ENCODE data around the gene FNDC3B. TPM values are rescaled to one million over a fixed set of nuclear protein-coding genes. Genes with fewer than 3 reads are reported as not detected.

FNDC3B gene
- total and polyA plus RNA-seq, 2 donors (not counting 3 experiments of a cell fraction or from before 2014, with no cell fraction given): 91.6 to 295 TPM

- no peaks in the 10 kb centered on the region for H4K20me1 ChIP-seq (replicated peaks; ENCODE audit: control insufficient read depth, extremely low read depth, insufficient read depth, low read length)
- FAIRE-seq (no peak), DNase-seq (ENCODE audit: low read depth, low spot score) (no peak)
- no peaks in the 10 kb centered on the region for H3K27me3 ChIP-seq (ENCODE audit: control insufficient read depth in 2 of 2, insufficient read depth in 2 of 2, low read length in 2 of 2)
- dilution Hi-C loops (cut with MboI; ENCODE audit: extremely low pct_ligation_motif_present, low sequenced_read_pairs): no loop called here
- CTCF ChIA-PET: interaction anchor here (1.6 to 5.0 kb wide), 5 partner anchors 12 to 315 kb away, joined by 3 to 43 read pairs (median 14); no protein-coding TSS in a partner anchor
- intact Hi-C loops (cut with micrococcal nuclease): no loop called here
- H3K9ac ChIP-seq (replicated peaks; ENCODE audit: extremely low read depth, insufficient read depth, low read length): no peak overlapping the region
- H3K27ac ChIP-seq (ENCODE audit: insufficient read depth, low read depth, low read length): no peak overlapping the region
- peaks cover 2% of the 10 kb centered on the region for H3K79me2 ChIP-seq (ENCODE audit: control insufficient read depth, insufficient read depth, low read length)
- H3K9me3 ChIP-seq (replicated peaks; ENCODE audit: control insufficient read depth, insufficient read depth, low read length): no peaks in the 10 kb centered on the region
- H3K9me1 ChIP-seq (replicated peaks; ENCODE audit: control insufficient read depth, extremely low read depth, insufficient read depth, low read length): no peaks in the 10 kb centered on the region
- H3K4me2 ChIP-seq (ENCODE audit: insufficient read depth, low read length): no peak overlapping the region
- H3K4me3 ChIP-seq (replicated peaks in 1 of 3; ENCODE audit: insufficient read depth in 1 of 3, low read depth in 1 of 3, low read length in 3 of 3): no peak overlapping the region
- H3K36me3 ChIP-seq (ENCODE audit: control insufficient read depth in 2 of 2, extremely low read depth in 1 of 2, insufficient read depth in 2 of 2, low read length in 2 of 2): peaks cover 20 to 29% of the 10 kb centered on the region in 2 experiments
- peak; percentile 28 for TF ChIP-seq POLR2AphosphoS5 (IDR thresholded peaks at IDR 0.05; ENCODE audit: insufficient read depth, low read depth, low read length)
- no peak for TF ChIP-seq EZH2 (IDR thresholded peaks at IDR 0.05; ENCODE audit: borderline replicate concordance, low read depth, low read length, severe bottlenecking)
- BruUV-seq (replicated peaks): no TSS peak
- H2AFZ ChIP-seq (ENCODE audit: low read depth, low read length): no peak overlapping the region
- POLR2A ChIA-PET: no interaction called here
- peaks cover 24% of the 10 kb centered on the region for H3K4me1 ChIP-seq (ENCODE audit: control insufficient read depth, extremely low read depth, insufficient read depth, low read length)
Observed at GRCh38 chr3:172352786-172353185, 313.4 kb downstream of the FNDC3B start.

- H2AFZ ChIP-seq (ENCODE audit: low read depth, low read length): no peak overlapping the region
- ChIA-PET CTCF (interaction anchor here (0.6 to 5.0 kb wide), 7 partner anchors 14 to 312 kb away, joined by 3 to 43 read pairs (median 6); no protein-coding TSS in a partner anchor), POLR2A (no interaction called here)
- H3K79me2 ChIP-seq (ENCODE audit: control insufficient read depth, insufficient read depth, low read length): peaks cover 11% of the 10 kb centered on the region
- DNase-seq (ENCODE audit: low read depth, low spot score) (no peak), FAIRE-seq (no peak)
- no TSS peak for BruUV-seq (replicated peaks)
- no peak overlapping the region for H3K9ac ChIP-seq (replicated peaks; ENCODE audit: extremely low read depth, insufficient read depth, low read length)
- no peak overlapping the region for H3K27ac ChIP-seq (ENCODE audit: insufficient read depth, low read depth, low read length)
- H3K27me3 ChIP-seq (ENCODE audit: control insufficient read depth in 2 of 2, insufficient read depth in 2 of 2, low read length in 2 of 2): no peaks in the 10 kb centered on the region
- dilution Hi-C loops (cut with MboI; ENCODE audit: extremely low pct_ligation_motif_present, low sequenced_read_pairs): no loop called here
- H3K9me1 ChIP-seq (replicated peaks; ENCODE audit: control insufficient read depth, extremely low read depth, insufficient read depth, low read length): no peaks in the 10 kb centered on the region
- no peak overlapping the region for H3K4me2 ChIP-seq (ENCODE audit: insufficient read depth, low read length)
- intact Hi-C loops (cut with micrococcal nuclease): loop anchor here (5.0 kb wide), 1 partner anchor 312 kb away; no protein-coding TSS in a partner anchor
- H4K20me1 ChIP-seq (replicated peaks; ENCODE audit: control insufficient read depth, extremely low read depth, insufficient read depth, low read length): no peaks in the 10 kb centered on the region
- H3K36me3 ChIP-seq (ENCODE audit: control insufficient read depth in 2 of 2, extremely low read depth in 1 of 2, insufficient read depth in 2 of 2, low read length in 2 of 2): peaks cover 27 to 30% of the 10 kb centered on the region in 2 experiments
- H3K9me3 ChIP-seq (replicated peaks; ENCODE audit: control insufficient read depth, insufficient read depth, low read length): no peaks in the 10 kb centered on the region
- no peak overlapping the region for H3K4me3 ChIP-seq (replicated peaks in 1 of 3; ENCODE audit: insufficient read depth in 1 of 3, low read depth in 1 of 3, low read length in 3 of 3)
- TF ChIP-seq POLR2AphosphoS5 (IDR thresholded peaks at IDR 0.05; ENCODE audit: insufficient read depth, low read depth, low read length) (no peak), EZH2 (IDR thresholded peaks at IDR 0.05; ENCODE audit: borderline replicate concordance, low read depth, low read length, severe bottlenecking) (no peak), JUN (IDR thresholded peaks at IDR 0.05; ENCODE audit: borderline replicate concordance, insufficient read depth, insufficient read length, low read depth) (no peak), FOS (IDR thresholded peaks at IDR 0.05; ENCODE audit: borderline replicate concordance, insufficient read depth, low read length) (no peak), MAX (IDR thresholded peaks at IDR 0.05; ENCODE audit: insufficient read depth, insufficient read length) (no peak), MYC (IDR thresholded peaks at IDR 0.05; ENCODE audit: low read depth, low read length) (no peak), GATA2 (IDR thresholded peaks at IDR 0.05; ENCODE audit: insufficient read depth, insufficient read length, low read depth, low read length) (no peak), POLR2A (IDR thresholded peaks at IDR 0.05; ENCODE audit: low read depth, low read length) (no peak), CTCF (IDR thresholded peaks at IDR 0.05; ENCODE audit: extremely low read depth in 1 of 2, insufficient read depth in 1 of 2, low read depth in 1 of 2, low read length in 2 of 2) (no peak)
- peaks cover 16% of the 10 kb centered on the region for H3K4me1 ChIP-seq (ENCODE audit: control insufficient read depth, extremely low read depth, insufficient read depth, low read length)
Observed at GRCh38 chr3:172354931-172355499, 315.6 kb downstream of the FNDC3B start.
